Activated T-cell treated with anti-CD3 and anti-CD28 coated beads for 24 hours (primary cell): ENCODE measurements around the gene WDSUB1.

ENCODE experiments used
- DNase-seq: peaks from one replicate; pipeline ENCODE4 v3.0.0-alpha.2; 2020; ENCODE audit warnings: low read depth

WDSUB1 gene, protein sequence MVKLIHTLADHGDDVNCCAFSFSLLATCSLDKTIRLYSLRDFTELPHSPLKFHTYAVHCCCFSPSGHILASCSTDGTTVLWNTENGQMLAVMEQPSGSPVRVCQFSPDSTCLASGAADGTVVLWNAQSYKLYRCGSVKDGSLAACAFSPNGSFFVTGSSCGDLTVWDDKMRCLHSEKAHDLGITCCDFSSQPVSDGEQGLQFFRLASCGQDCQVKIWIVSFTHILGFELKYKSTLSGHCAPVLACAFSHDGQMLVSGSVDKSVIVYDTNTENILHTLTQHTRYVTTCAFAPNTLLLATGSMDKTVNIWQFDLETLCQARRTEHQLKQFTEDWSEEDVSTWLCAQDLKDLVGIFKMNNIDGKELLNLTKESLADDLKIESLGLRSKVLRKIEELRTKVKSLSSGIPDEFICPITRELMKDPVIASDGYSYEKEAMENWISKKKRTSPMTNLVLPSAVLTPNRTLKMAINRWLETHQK

DNA sequence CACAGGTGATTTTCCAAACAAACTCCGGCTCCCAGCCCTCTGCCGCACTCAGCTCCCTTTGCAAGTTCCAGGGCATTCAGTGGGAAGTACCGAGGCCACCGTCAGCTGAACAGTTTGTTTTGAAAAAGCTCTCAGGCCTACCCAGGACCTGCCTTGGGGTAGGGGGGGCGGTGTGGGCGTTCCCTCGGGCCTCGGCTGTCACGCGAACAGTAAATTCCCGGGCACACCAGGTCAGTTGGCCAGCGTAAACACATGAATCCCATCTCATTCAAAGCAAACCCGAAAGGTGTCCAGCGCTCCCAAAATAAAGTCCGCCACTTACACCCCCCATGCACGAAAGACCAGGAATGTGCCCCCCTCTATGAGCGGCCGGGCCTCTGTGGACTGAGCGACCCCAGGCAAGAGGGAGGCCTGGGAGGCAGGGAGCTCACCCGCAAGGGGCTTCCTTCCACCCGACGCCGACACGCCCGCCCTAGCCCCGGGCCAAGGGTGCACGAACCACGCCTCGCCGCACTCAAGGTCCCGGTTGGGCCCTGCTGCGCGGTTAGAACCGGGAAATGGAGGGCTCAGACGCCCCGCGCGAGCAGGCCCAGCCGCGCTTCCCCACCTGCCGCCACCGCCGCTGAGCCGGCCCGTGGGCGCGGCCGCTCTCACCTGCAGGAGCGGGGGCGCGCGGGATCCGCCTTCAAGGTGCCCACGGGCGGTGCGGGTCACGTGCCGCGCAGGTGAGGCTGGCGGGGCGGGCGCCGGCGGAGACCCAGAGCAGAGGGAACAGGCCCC, at the start of gene WDSUB1:
Gene WDSUB1 (minus strand): TSS at position 775 of the 780 bp plus-strand sequence. CDS start 3,634 bp downstream, outside the sequence.
- DNase-seq, result no peak

DNA sequence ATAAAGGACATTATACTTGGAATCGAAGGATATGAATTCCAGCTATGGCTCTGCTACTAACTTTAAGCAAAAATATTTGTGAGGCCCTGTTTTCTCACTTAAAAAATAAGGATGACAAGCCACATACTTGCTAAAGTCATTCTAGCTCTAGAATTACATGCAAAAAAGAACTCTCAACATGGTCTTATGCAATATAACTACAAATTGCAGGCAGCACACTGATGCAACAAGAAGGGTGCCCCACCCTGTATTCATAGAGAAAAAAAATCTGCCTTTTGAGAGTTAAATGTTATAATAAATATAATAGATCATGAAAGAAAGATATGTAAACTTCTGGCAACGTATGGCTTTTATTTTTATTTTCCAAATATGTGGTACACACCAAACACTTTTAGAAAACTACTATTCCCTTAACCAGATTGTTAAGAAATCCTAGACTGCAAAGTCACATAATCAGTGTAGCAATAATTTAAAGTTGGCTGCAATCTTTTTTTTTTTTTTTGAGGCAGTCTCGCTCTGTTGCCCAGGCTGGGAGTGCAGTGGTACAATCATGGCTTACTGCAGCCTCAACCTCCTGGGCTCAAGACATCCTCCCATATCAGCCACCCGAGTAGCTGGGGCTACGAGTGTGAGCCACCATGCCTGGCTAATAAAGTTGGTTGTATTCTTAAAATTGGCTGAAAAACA, 40.2 kb upstream of the WDSUB1 start:
- no peak for DNase-seq

DNA sequence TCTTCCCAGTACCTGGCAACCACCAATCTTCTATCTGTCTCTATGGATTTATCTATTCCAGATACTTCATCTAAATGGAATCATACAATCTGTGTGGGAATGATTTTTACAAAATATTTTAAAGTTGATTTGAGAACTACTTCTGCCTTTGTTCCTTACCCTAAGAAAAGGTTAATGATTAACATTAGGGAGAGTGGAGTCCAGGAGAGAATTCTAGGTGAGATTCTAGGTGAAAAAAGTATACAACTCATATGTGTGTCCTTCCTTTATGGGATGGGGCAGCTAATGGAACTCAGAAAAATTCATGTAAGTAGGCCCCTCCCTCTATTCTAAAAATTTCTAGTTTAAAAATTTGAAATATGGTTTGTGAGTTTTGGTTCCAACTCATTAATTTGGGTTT, 35.9 kb upstream of the WDSUB1 start:
- no peak for DNase-seq

DNA sequence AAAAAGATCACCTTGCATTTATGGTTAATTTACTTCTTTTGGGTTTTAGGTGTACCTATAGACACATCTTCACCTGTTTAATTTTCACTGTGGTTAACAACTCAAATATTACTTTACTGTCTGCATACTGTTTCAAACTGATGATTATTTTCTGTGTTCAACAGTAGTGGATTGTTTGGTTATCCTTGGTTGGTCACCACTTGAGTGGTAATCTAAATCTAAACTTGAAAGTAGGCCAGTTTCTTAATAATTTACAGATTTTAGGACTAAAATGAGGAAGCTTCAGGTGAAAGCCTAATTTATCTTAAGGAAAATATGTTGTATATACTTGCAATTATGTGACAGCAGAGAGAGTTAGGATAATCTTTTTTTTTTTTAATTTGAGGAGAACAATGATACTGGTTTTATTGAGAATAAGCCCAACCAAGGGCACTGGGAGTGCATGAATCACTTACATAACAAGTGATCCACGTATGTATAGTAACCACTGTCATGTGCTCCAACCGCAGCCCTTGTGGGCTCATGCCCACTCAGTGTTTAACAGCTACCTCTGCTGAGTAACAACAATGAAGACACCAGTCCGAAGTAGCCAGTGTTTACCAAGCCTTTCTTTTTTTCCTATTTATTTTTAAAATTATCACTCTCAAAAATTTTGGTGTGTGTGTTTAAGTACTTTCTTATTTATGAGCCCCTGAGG, 31.0 kb upstream of the WDSUB1 start:
- DNase-seq, result no peak

DNA sequence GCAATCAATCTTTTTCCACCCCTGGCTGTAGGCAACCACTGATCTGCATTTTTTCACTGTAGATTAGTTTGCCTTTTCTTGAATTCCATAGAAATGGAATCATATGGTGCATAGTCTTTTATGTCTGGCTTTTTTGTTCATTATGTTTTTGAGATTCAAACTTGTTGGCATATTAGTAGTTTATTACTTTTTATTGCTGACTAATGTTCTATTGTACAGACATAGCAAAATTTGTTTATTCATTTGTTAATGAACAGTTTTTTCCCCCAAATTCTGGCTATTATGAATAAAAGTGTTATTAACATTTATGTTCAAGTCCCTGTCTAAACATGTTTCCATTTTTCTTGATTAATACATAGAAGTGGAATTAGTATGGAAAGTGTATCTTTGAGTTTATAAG, 21.4 kb upstream of the WDSUB1 start:
- no peak for DNase-seq

DNA sequence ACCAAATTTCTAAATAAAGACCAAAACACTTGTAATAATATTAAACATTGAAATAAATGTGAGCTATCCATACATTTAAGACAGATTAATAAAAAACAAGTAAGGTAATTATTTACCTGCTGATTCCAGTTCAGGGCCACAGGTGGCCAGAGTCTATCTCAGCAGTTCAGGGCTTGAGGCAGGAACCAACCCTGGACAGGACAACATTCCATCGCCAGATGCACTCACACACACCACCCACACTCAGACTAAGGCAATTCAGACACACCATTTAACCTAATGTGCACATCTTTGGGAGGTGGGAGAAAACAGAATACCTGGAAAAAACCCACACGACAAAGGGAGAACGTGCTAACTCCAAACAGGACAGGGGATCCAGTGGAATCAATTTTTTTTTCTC, 14.1 kb upstream of the WDSUB1 start:
- DNase-seq, result no peak

DNA sequence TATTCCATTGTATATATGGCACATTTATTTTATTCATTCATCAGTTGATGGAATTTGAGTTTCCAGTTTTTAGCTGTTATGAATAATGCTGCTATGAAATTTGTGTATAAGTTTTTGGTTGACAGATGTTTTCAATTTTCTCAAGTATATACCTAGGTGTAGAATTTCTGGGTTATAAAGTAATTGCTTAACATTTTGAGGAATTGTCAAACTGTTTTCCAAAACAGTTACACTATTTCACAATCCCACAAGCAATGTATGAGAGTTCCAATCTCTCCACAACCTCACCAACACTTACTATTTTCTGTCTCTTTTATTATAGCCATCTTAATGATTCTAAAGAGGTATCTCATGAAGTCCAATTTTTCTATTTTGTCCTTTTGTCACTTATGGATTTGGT, 12.5 kb upstream of the WDSUB1 start:
- no peak for DNase-seq

DNA sequence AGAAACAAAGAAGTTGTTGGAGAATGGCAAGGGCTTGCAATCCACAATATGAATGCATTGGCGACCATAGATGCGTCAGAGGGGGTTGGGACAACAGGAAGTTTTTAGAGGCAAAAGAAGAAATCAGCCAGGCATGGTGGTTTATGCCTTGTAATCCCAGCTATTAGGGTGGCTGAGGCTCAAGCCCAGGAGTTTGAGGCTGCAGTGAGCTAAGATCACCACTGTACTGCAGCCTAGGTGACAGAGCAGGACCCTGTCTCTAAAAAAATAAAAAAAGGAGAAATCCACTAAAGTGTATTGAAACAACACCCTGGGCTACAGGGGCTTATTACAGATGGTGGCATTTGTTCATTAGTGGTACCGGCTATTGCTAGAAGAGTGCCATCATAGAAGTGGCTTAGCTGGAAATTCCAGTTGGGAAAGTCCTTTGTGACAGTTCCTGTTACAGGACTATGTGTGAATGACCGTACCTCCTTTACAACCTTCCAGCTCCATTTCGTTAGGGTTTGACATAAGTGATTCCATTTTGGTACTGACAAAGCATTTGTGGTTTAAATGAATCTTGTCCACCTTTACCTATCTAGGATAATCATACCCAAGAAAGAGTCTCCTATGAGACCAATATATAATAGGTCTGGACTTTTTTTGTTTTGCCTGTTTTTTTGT, 10.7 kb upstream of the WDSUB1 start:
- DNase-seq, result no peak

DNA sequence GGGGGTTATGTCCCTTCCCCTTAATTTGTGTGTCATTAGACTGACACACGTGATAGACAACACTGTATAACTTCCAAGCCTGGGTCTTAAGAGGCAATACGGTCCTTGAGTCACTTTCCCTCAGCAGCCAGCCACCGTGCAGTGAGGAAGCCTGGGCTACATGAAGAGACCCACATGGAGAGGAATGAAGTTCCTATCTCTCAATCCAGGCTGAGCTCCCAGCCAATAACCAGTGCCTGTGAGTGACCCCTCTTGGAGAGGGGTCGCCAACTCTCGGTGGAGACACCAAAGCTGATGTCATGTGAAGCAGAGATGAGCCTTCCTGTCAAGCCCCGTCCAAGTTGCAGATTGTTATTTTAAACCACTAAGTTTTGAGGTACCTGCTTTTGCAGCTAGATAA, 5.7 kb upstream of the WDSUB1 start:
- DNase-seq, result no peak

DNA sequence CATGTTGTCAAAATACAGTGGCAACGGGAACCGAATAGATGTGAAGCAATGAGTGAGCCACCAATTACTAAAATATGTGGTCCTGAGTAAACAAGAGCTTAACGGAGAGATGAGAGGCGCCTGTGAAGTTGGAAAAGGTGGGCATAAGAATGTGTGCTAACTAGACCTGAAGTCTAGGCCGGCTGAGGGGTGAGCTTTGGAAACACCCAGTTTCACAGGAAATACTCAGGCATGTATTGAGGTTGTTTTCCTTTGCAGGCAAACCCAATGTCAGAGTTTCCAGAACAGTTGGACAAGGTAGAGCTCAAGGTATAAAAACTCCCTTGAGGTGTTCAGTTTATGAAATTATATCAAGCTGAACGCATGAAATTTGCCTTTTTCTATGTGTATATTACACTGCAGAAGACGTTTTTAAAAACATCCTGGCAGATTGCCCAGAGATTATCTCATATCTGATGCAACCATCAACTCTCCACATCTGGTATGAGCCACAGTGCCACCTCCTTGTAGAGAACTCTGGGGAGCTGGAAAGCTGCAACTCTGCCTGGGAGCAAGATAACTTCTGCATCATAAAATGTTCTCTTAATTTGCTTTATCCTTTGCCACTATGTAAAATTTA, 3.9 kb upstream of the WDSUB1 start:
- DNase-seq, result no peak

DNA sequence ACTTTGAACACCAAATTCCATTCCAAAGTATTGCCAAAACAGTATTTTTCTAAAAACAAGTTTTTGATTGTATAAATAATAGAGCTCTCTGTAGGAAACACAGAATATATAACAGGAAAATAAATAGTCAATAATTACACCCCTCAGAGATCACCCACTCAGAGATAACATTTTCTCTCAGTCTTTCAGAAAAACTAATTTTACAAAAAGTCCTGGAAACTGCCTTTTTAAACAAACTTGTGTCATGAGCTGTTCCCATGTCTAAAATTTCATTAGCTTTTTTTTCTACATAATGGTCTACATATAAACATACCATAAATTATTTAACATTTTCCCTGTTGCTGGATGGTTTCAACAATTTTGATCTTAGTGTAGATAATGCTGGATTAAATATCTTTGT, 1.2 kb upstream of the WDSUB1 start:
- DNase-seq, result no peak

DNA sequence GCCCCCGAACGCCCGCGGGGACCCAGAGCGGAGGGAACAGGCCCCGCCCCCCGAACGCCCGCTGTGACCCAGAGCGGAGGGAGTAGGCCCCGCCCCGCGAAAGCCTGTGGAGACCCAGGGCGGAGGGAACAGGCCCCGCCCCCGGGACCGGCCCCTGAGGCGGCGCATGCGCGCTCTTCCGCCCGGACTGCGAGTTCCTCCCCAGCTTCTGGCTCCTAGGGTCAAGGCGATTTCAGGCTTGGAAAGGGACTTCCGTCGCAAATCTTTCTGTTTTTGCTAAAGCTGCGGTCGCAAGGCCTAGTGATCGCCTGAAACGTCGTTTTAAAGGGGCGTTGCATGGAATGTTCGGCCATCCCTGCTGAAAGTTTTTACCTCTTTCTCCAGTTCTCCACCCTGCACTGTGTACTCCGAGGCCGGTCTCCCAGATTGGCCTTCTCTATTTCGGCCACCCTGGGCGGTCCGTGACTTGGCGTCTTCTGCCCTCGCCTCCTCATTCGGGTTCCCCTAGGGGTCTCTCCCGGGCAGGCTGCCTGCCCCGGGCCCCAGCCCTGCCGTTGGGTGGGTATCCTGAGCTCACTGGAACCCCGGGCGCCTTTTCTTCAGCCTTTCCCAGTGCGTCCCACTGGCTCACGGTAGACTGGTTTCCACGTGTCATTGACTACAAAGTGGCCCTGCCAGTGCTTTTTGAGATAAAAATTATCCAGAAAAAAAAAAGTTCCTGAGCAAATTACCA, 372 bp upstream of the WDSUB1 start:
- DNase-seq, result peak; percentile 94

DNA sequence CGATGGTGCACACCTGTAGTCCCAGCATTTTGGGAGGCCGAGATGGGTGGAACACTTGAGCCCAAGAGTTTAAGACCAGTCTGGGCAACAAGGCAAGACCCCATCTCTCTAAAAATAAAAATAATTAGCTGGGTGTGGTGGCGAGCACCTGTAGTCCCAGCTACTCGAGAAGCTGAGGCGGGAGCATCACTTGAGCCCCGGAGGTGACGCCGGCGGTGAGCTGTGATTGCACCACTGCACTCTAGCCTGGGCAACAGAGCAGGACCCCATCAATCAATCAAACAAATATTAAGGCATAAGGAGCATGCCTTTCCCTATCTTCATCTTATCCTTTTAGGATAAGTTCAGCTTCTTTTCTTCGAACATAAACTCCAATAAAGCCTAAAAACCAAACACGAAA, 1.1 kb downstream of the WDSUB1 start:
- DNase-seq, result no peak

DNA sequence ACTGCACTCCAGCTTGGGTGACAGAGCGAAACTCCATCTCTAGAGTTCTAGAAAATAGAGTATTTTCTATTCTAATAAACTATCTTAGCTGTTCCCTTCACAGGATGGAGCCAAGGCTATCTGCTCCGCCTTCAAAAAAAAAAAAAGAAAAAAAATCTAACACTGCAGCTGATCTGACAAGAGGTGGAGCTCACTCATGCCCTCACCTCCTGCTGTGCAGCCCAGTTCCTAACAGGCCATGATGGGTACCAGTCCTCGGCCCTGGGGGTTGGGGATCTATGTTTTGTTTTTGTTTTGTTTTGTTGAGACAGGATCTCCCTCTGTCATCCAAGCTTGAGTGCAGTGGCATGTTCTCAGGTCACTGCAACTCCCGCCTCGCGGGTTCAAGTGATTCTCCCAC, 3.0 kb downstream of the WDSUB1 start:
- no peak for DNase-seq

DNA sequence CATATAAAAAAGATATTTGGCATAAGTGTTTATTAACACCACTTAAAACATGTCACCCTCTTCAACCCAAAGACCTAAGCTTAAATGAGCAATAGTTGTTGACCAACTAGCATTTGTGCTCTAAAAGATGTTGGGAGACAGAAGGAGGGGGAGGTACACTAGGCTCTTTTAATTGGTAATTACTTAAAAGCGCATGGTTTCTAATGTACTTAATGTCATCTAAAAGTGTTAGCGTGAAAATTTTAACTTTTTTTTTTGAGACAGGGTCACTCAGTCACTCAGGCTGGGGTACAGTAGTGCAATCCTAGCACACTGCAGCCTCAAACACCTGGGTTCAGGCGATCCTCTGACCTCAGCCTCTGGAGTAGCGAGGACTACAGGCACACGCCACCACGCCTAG, 5.5 kb downstream of the WDSUB1 start:
- DNase-seq, result no peak

DNA sequence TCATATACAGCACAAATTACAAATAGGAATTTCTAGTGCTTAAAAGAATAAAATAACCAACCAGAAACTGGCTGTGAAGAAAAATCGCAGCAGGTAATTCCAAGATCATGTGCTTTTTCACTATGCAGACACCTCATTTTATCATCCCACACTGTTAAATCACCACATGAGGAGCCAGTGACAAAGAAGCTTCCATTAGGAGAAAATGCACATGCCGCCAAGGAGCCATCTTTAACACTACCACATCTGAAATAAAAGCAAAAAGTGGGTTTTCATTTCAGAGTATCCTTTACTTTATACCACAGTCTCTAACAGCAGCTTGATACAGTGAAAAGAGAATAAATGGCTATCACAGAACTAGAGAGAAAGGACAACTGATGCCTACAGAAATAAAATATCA, 6.8 kb downstream of the WDSUB1 start:
- DNase-seq, result no peak

DNA sequence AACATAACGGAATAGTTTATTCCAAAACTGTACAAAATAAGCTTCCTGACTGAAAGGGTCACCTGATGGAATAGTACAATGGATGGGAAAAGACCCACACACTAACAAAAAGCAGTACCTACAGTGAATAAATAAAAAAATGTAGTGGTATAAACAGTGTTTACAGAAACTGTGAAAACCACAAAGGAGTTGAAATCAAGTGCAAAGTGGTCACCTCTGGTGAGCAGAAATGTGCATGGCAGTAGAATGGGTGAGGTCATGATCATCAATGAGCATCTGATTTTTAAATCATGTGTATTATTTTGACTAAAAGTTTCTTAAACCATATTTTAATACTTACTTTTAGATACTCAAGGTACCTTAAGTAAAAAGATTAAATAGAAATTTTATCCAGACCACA, 11.4 kb downstream of the WDSUB1 start:
- DNase-seq, result no peak

DNA sequence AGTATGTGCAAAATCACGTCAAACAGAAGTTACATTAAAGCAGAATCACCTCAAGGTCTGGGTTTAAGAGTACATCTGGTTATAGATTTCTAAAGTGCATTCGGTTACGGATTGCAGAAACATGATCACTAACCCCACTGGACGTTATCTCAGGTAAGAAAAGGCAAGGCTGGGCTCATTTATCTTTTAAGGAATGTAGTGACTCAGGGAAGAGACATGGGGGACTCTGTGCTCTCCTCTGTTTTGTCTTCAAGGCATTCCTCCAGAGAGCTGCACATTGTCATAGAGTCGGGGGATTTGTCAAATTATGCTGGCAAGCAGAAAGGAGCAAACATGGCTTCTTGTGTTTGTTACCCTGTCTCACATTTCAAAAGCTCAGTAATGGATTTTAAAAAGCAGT, 14.3 kb downstream of the WDSUB1 start:
- DNase-seq, result no peak

DNA sequence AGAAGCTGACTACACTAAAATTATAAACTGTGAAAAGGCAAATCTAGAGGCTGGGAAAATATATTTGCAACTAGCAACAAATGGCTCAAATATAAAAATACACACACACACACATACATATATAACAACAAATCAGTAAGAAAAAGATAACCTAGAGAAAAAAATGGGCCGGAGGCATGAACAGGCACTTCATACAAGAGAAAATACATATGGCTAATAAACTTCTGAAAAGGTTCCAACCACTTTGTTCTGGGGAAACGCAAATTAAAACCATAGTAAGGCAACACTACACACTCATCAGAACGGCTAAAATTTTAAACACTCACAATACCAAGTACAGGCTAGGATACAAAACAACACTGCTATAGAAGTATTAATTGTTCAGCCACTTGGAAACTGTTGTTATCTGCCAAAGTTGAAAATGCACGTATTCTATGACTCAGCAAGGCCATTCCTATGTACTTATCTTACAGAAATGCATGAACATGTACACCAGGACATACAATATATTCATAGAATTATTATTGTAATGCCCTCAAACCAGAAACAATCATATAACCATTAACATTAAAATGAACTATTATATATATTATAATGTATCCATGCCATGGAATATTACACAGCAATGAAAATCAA, 15.6 kb downstream of the WDSUB1 start:
- no peak for DNase-seq

DNA sequence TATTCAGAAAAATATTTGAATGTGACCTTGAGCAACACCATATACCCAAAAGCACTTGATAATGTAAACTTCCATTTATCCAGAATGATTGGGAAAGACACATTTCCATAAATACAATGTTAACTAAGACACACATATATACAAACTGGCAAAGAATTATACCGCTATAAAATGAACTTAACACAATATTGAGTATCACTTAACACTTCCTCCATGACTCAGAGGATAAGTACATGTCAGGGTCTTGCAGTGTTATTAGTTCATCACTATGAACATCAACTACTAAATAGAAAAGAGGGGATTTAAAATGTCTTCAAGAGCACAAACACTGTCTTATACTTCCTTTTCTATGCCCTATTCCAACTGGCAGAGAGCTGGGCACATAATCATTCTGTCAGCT, 18.6 kb downstream of the WDSUB1 start:
- DNase-seq, result no peak
